Measurements from ENCODE around the gene MRPS33.
"Not testable (repeated sequence)": the region's sequence is repeated elsewhere in the genome, so short reads cannot be mapped to it uniquely, and the experiment has no call there.

Gene MRPS33

DNA sequence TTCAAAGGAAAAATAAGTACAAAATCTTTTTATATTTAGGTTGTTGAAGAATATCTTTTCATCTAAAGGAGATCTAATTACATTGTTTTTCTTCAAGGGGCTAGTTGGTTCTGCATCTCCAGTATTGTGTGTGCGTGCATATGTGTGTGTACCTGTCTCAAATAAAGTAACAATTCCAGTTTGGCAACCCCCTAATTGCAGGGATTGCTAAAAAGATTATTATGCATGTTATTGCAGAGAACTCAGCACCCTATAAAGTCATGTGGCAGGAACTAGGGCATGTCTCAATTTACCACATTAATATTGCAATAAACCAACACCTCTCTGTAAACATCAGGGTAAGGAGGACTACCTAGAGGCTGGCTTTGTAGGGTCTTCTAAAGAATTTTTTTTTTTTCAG, 37.0 kb downstream of the MRPS33 start:
- Histone ChIP-seq H3K27me3 (ENCODE audit: control insufficient read depth, insufficient read depth, low read length) (no peaks in the 10 kb centered on the region), H3K36me3 (ENCODE audit: control insufficient read depth, insufficient read depth, low read length) (no peaks in the 10 kb centered on the region), H3K9me3 (ENCODE audit: control insufficient read depth, insufficient read depth, low read length) (no peaks in the 10 kb centered on the region), H3K27ac (ENCODE audit: low read depth, low read length) (no peak overlapping the region), H3K4me3 (ENCODE audit: low read depth, low read length) (no peak overlapping the region), H3K4me1 (ENCODE audit: control insufficient read depth, insufficient read depth, low read length) (no peaks in the 10 kb centered on the region), H3K9ac (ENCODE audit: low read depth, low read length) (no peak overlapping the region)

DNA sequence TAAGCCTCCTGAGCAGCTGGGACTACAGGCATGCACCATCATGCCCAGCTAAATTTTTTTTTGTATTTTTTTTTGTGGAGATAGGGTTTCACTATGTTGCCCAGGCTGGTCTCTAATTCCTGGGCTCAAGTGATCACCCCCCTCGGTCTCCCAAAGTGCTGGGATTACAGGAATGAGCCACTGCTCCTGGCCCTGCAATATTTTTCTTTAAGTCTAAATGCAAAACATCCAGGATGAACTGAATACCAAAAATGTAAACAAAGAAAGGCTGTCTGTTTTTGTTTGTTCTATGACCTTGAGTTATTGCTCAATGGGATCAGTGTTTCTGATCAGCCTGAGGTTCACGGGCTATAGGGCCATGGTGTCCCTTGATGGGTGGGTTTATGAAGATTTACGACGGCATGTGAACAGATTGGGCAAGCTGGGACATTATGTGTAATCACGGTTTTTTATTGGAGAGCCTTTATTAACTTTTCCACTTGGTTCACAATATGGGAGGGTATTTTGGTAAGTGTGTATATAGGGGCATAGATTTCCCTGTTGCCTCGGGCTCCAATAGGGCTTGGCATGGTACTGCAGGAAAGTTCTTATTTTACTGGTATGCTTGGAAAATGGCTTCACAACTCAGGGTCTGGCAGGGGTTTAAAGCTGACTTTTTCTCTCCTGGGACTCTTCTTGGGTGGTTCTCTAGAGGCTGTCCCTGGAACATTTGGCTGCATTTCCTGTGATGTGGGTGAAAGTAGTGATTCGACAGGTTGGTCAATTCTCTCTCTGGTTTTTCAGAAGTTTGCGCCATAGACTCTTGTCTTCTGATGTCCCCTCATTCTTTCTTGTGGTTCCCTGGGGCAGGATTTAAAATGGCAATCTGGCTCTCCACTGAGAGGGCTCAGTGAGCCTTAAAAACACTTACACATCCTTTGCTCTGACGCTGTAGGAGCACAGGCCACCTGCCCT, 41.6 kb downstream of the MRPS33 start:
- Histone ChIP-seq H3K4me1 (ENCODE audit: control insufficient read depth, insufficient read depth, low read length) (no peaks in the 10 kb centered on the region), H3K27ac (ENCODE audit: low read depth, low read length) (no peak overlapping the region), H3K36me3 (ENCODE audit: control insufficient read depth, insufficient read depth, low read length) (no peaks in the 10 kb centered on the region), H3K27me3 (ENCODE audit: control insufficient read depth, insufficient read depth, low read length) (no peaks in the 10 kb centered on the region), H3K9me3 (ENCODE audit: control insufficient read depth, insufficient read depth, low read length) (no peaks in the 10 kb centered on the region), H3K4me3 (ENCODE audit: low read depth, low read length) (no peak overlapping the region), H3K9ac (ENCODE audit: low read depth, low read length) (no peak overlapping the region)

DNA sequence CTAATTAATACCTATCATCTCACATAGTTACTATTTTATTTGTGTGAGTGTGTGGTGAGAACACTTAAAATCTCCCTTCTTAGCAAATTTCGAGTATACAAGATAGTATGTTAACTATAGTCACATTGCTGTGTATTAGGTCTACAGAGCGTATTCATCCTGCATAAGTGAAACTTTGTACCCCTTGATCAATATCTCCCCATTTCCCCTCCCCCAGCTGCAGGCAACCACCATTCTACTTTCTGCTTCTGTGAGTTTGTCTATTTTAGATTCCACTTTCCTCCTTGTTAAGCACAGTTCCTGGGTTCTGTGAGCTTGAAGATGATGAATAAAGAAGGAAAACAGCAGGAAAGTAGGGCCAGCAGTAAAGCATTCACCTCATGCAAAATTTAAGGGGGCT, 42.4 kb downstream of the MRPS33 start:
- no peaks in the 10 kb centered on the region for H3K27me3 ChIP-seq (ENCODE audit: control insufficient read depth, insufficient read depth, low read length)
- no peaks in the 10 kb centered on the region for H3K9me3 ChIP-seq (ENCODE audit: control insufficient read depth, insufficient read depth, low read length)
- no peak overlapping the region for H3K4me3 ChIP-seq (ENCODE audit: low read depth, low read length)
- no peaks in the 10 kb centered on the region for H3K36me3 ChIP-seq (ENCODE audit: control insufficient read depth, insufficient read depth, low read length)
- no peak overlapping the region for H3K27ac ChIP-seq (ENCODE audit: low read depth, low read length)
- H3K4me1 ChIP-seq (ENCODE audit: control insufficient read depth, insufficient read depth, low read length), result no peaks in the 10 kb centered on the region
- H3K9ac ChIP-seq (ENCODE audit: low read depth, low read length), result no peak overlapping the region

DNA sequence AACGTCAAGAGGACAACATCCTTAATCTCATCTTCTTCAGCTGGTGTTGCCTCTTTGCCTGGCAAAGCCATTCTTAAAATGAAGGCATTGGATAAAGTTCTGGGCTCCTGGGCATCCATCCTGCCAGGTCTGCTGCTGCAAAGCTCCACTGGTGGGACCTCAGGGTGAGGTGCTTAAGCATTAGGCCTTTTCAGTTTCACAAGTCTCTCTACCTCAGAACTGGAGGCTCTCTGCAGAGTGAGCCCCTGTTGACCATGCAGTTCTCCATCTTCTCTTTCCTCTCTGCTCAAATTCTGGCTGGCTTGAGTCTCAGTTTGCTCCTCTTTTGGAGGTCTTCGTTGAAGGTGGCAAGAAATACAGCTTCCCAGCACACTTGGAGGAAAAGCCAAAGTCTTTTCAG, 47.3 kb downstream of the MRPS33 start:
- Histone ChIP-seq H3K9ac (ENCODE audit: low read depth, low read length) (no peak overlapping the region), H3K27me3 (ENCODE audit: control insufficient read depth, insufficient read depth, low read length) (no peaks in the 10 kb centered on the region), H3K9me3 (ENCODE audit: control insufficient read depth, insufficient read depth, low read length) (no peaks in the 10 kb centered on the region), H3K36me3 (ENCODE audit: control insufficient read depth, insufficient read depth, low read length) (no peaks in the 10 kb centered on the region), H3K4me1 (ENCODE audit: control insufficient read depth, insufficient read depth, low read length) (no peaks in the 10 kb centered on the region), H3K4me3 (ENCODE audit: low read depth, low read length) (no peak overlapping the region), H3K27ac (ENCODE audit: low read depth, low read length) (no peak overlapping the region)

DNA sequence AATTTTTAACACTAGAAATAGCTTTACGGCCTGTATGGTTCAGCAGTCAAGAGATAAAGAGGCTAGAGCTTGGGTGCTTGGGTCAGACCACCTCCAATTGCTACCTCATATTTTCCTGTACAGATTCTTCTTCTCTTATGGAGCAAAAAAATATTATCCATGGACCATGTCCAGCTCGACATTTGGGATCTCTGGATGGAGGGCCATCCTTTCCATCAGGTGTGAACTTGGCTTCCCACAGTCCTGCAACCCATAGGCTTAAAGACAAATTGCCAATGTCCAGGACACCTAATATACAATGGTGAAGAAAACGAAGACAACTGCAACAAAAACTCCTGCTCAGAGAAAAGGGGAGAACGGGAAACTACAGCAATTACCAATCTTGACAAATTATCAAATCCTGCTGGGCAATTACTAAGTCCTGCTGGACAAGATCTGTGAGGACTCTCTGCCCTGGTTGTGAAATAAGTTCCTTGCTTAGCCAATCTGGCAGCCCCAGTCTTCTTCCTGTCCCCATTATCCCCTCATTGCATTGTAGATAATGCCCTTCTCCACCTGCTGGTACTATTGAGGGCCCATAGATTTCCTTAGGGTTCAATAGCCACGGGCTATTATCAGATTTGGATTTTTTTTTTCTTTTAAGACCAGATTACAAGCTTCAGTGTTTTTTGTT, 48.1 kb downstream of the MRPS33 start:
- Histone ChIP-seq H3K9me3 (ENCODE audit: control insufficient read depth, insufficient read depth, low read length) (no peaks in the 10 kb centered on the region), H3K4me3 (ENCODE audit: low read depth, low read length) (no peak overlapping the region), H3K9ac (ENCODE audit: low read depth, low read length) (no peak overlapping the region), H3K36me3 (ENCODE audit: control insufficient read depth, insufficient read depth, low read length) (no peaks in the 10 kb centered on the region), H3K4me1 (ENCODE audit: control insufficient read depth, insufficient read depth, low read length) (no peaks in the 10 kb centered on the region), H3K27me3 (ENCODE audit: control insufficient read depth, insufficient read depth, low read length) (no peaks in the 10 kb centered on the region), H3K27ac (ENCODE audit: low read depth, low read length) (no peak overlapping the region)

DNA sequence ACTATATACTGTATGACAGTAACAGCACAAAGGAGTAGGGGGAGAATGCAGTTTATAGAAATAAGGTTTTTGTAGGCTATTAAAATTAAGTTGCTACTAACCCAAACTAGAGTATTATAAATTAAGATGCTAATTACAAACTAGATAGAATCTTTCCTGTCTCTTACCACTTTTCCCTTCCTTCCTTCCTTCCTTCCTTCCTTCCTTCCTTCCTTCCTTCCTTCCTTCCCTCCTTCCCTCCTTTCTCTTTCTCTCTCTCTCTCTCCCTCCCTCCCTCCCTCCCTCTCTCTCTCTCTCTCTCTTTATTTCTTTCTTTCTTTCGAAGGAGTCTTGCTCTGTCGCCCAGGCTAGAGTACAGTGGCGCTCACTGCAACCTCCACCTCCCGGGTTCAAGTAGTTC, 53.6 kb downstream of the MRPS33 start:
- Histone ChIP-seq H3K27me3 (ENCODE audit: control insufficient read depth, insufficient read depth, low read length) (no peaks in the 10 kb centered on the region), H3K9me3 (ENCODE audit: control insufficient read depth, insufficient read depth, low read length) (0 out of 2 replicates have a peak, but pooled peaks cover 3% of the 10 kb centered on the region), H3K36me3 (ENCODE audit: control insufficient read depth, insufficient read depth, low read length) (no peaks in the 10 kb centered on the region), H3K9ac (ENCODE audit: low read depth, low read length) (no peak overlapping the region), H3K4me1 (ENCODE audit: control insufficient read depth, insufficient read depth, low read length) (no peaks in the 10 kb centered on the region), H3K27ac (ENCODE audit: low read depth, low read length) (no peak overlapping the region), H3K4me3 (ENCODE audit: low read depth, low read length) (no peak overlapping the region)

DNA sequence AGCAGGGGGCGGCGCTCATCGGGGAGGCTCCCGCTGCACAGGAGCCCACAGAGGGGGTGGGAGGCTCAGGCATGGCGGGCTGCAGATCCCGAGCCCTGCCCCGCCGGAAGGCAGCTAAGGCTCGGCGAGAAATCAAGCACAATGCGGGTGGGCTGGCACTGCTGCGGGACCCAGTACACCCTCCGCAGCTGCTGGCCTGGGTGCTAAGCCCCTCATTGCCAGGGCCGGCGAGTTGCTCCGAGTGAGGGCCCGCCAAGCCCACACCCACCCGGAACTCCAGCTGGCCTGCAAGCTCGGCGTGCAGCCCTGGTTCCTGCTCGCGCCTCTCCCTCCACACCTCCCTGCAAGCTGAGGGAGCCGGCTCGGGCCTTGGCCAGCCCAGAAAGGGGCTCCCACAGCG, 57.8 kb downstream of the MRPS33 start:
- H3K27ac ChIP-seq (ENCODE audit: low read depth, low read length); H3K4me1 ChIP-seq (ENCODE audit: control insufficient read depth, insufficient read depth, low read length); H3K36me3 ChIP-seq (ENCODE audit: control insufficient read depth, insufficient read depth, low read length); H3K4me3 ChIP-seq (ENCODE audit: low read depth, low read length); H3K27me3 ChIP-seq (ENCODE audit: control insufficient read depth, insufficient read depth, low read length); H3K9ac ChIP-seq (ENCODE audit: low read depth, low read length); H3K9me3 ChIP-seq (ENCODE audit: control insufficient read depth, insufficient read depth, low read length): not testable (repeated sequence)
